NOMO-1 treated with DMSO at 0.1 percent for 48 hours (cell line): ENCODE data around the gene ZNRD2.

ENCODE experiments used
- DNase-seq: peaks from one replicate; lab custom pipeline; 2025; ENCODE audit not compliant: unreplicated experiment; lab: John Stamatoyannopoulos, UW

ZNRD2 gene

GRCh38 chr11:65609229-65609628 lies 39.0 kb downstream of the ZNRD2 start:
- DNase-seq: no peak

GRCh38 chr11:65609665-65610064 lies 39.4 kb downstream of the ZNRD2 start:
- DNase-seq: no peak

GRCh38 chr11:65610404-65610803 lies 40.1 kb downstream of the ZNRD2 start:
- no peak for DNase-seq

GRCh38 chr11:65611028-65611757 lies 40.9 kb downstream of the ZNRD2 start:
- DNase-seq: peak; percentile 63

- DNase-seq: no peak
Measured at GRCh38 chr11:65611758-65612603, 41.7 kb downstream of the ZNRD2 start.

- no peak for DNase-seq
Measured at GRCh38 chr11:65612691-65613090, 42.4 kb downstream of the ZNRD2 start.

GRCh38 chr11:65613091-65613928 lies 43.0 kb downstream of the ZNRD2 start:
- no peak for DNase-seq

- peak; percentile 100 for DNase-seq
Measured at GRCh38 chr11:65615229-65615949, 45.1 kb downstream of the ZNRD2 start, which contains the start of gene PCNX3. Gene PCNX3, plus strand, starts transcription at chr11:65615776. Its CDS starts 536 bp downstream, at chr11:65616312.

- DNase-seq: peak; percentile 12
Measured at GRCh38 chr11:65615950-65616574, 45.8 kb downstream of the ZNRD2 start.

- no peak for DNase-seq
Measured at GRCh38 chr11:65616575-65617001, 46.3 kb downstream of the ZNRD2 start.

GRCh38 chr11:65617136-65617850 lies 47.0 kb downstream of the ZNRD2 start:
- no peak for DNase-seq

- DNase-seq: no peak
Measured at GRCh38 chr11:65617990-65618751, 47.9 kb downstream of the ZNRD2 start.

GRCh38 chr11:65618763-65619162 lies 48.5 kb downstream of the ZNRD2 start:
- DNase-seq: no peak

GRCh38 chr11:65619281-65619928 lies 49.1 kb downstream of the ZNRD2 start:
- DNase-seq: no peak

GRCh38 chr11:65620666-65621065 lies 50.4 kb downstream of the ZNRD2 start:
- no peak for DNase-seq

GRCh38 chr11:65621460-65621859 lies 51.2 kb downstream of the ZNRD2 start:
- DNase-seq: no peak
